ENCODE data around the gene TUT1.
"Not testable (repeated sequence)": the region's sequence is repeated elsewhere in the genome, so short reads cannot be mapped to it uniquely, and the experiment has no call there.

Gene TUT1

GRCh38 chr11:62577046-62577714 is 14.1 kb downstream of the TUT1 start:
- DNase-seq = no peak

GRCh38 chr11:62575837-62576236 is 15.5 kb downstream of the TUT1 start:
- DNase-seq = no peak

- DNase-seq = no peak
Measured at GRCh38 chr11:62575156-62575555, 16.2 kb downstream of the TUT1 start.

- no peak for DNase-seq
Measured at GRCh38 chr11:62574363-62575071, 16.8 kb downstream of the TUT1 start.

GRCh38 chr11:62573592-62574362 is 17.5 kb downstream of the TUT1 start, which contains the start of gene EEF1G:
EEF1G (minus strand) TSS chr11:62573891; CDS start chr11:62573842, 49 bp downstream.
- DNase-seq = peak; percentile 95

- DNase-seq = no peak
Measured at GRCh38 chr11:62573006-62573591, 18.2 kb downstream of the TUT1 start.

GRCh38 chr11:62572431-62572830 is 18.9 kb downstream of the TUT1 start:
- DNase-seq = no peak

- DNase-seq = not testable (repeated sequence)
Measured at GRCh38 chr11:62571493-62571892, 19.8 kb downstream of the TUT1 start.

- not testable (repeated sequence) for DNase-seq
Measured at GRCh38 chr11:62570903-62571302, 20.4 kb downstream of the TUT1 start.

GRCh38 chr11:62569611-62570010 is 21.7 kb downstream of the TUT1 start:
- DNase-seq = no peak

GRCh38 chr11:62567018-62567633 is 24.2 kb downstream of the TUT1 start:
- no peak for DNase-seq

- DNase-seq = no peak
Measured at GRCh38 chr11:62566247-62566646, 25.1 kb downstream of the TUT1 start.

GRCh38 chr11:62565100-62565802 is 26.1 kb downstream of the TUT1 start:
- no peak for DNase-seq

GRCh38 chr11:62561677-62562230 is 29.6 kb downstream of the TUT1 start:
- DNase-seq = not testable (repeated sequence)

GRCh38 chr11:62560566-62561103 is 30.7 kb downstream of the TUT1 start:
- DNase-seq = peak; percentile 60

- not testable (repeated sequence) for DNase-seq
Measured at GRCh38 chr11:62559626-62560025, 31.7 kb downstream of the TUT1 start.

GRCh38 chr11:62559204-62559603 is 32.1 kb downstream of the TUT1 start:
- no peak for DNase-seq

- no peak for DNase-seq
Measured at GRCh38 chr11:62558669-62559068, 32.7 kb downstream of the TUT1 start.

- DNase-seq = peak; percentile 17
Measured at GRCh38 chr11:62556875-62557631, 34.3 kb downstream of the TUT1 start.

GRCh38 chr11:62556108-62556874 is 35.0 kb downstream of the TUT1 start:
- peak; percentile 54 for DNase-seq
